Measurements from ENCODE around the gene GALNT7.
"Not testable (repeated sequence)": the region's sequence is repeated elsewhere in the genome, so short reads cannot be mapped to it uniquely, and the experiment has no call there.

The GALNT7 gene, protein sequence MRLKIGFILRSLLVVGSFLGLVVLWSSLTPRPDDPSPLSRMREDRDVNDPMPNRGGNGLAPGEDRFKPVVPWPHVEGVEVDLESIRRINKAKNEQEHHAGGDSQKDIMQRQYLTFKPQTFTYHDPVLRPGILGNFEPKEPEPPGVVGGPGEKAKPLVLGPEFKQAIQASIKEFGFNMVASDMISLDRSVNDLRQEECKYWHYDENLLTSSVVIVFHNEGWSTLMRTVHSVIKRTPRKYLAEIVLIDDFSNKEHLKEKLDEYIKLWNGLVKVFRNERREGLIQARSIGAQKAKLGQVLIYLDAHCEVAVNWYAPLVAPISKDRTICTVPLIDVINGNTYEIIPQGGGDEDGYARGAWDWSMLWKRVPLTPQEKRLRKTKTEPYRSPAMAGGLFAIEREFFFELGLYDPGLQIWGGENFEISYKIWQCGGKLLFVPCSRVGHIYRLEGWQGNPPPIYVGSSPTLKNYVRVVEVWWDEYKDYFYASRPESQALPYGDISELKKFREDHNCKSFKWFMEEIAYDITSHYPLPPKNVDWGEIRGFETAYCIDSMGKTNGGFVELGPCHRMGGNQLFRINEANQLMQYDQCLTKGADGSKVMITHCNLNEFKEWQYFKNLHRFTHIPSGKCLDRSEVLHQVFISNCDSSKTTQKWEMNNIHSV

DNA sequence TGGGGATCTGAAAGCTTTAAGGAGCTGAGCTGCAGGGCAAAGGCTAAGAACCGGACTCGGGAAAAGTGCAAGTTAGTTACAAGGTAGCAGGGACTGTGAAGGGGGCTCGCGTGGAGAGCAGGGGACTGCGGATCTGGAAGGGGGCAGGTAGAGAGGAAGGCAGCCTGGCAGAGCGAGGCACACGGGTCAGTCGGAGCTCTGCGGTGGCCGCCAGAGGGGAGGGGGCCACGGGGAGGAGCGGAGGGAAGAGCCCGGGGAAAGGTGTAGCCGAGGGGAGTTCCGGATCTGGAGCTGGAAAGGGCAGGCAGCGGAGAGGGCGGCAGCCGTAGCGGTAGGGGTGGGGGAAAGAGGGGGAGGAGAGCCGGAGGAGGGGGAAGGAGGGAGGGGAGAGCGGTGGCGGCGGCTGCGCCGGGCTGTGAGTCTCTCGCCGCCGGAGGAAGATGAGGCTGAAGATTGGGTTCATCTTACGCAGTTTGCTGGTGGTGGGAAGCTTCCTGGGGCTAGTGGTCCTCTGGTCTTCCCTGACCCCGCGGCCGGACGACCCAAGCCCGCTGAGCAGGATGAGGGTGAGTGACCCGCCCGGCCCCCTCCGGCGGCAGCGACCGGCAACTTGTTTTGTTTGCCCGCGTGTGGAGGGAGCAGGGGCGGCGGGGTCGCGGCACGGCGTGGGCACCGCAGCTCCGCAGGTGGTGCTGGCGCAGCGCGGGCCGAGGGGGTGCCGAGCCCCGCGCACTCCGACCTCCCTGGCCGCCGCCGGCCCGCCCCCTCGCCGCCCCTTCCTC lies at the start of gene GALNT7:
TSS of gene GALNT7 (plus strand) at position 416 of the 782 bp plus-strand sequence. CDS start at position 441, 25 bp downstream.
- POLR2A ChIA-PET = interaction anchor here (0.6 kb wide), 1 partner anchor 107 kb away, joined by 3 read pairs; no protein-coding TSS in a partner anchor
- CTCF ChIA-PET = interaction anchor here (0.6 to 2.9 kb wide), 9 partner anchors 9 to 149 kb away, joined by 3 to 10 read pairs (median 4); no protein-coding TSS in a partner anchor
- DNase-seq (ENCODE audit: extremely low spot score) = peak; percentile 82
- no peak for TF ChIP-seq CTCF (IDR thresholded peaks at IDR 0.05; ENCODE audit: control extremely low read depth, extremely low read depth, low read depth, missing control alignments)

GRCh38 chr4:173118819-173119218 lies 49.8 kb upstream of the GALNT7 start:
- POLR2A ChIA-PET; CTCF ChIA-PET; DNase-seq (ENCODE audit: extremely low spot score): not testable (repeated sequence)

DNA sequence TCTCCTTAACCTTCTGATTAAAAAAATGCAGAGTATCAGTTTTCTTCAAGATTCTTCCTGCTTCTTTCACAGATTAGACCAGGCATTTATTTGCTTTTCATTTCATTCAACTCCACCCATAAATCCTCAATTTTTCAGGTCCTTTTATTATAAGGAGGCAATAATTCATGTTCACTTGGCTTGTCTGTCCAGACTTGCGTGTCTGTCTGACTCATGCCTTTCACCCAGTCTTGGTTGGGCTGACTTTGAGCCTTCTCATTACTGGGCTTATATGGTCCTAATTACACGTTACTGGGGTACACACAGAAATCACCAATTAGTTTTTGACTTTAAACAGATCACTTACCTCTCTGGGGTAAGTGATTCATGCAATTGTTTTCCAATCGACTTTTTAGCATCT lies 48.8 kb upstream of the GALNT7 start:
- DNase-seq (ENCODE audit: extremely low spot score) = no peak
- ChIA-PET POLR2A (no interaction called here), CTCF (no interaction called here)
- TF ChIP-seq CTCF (IDR thresholded peaks at IDR 0.05; ENCODE audit: control extremely low read depth, extremely low read depth, low read depth, missing control alignments) = no peak

- peak; percentile 32 for DNase-seq (ENCODE audit: extremely low spot score)
- CTCF ChIA-PET = no interaction called here
- POLR2A ChIA-PET = no interaction called here
- TF ChIP-seq CTCF (IDR thresholded peaks at IDR 0.05; ENCODE audit: control extremely low read depth, extremely low read depth, low read depth, missing control alignments) = no peak
These were observed 47.5 kb upstream of the GALNT7 start for GRCh38 chr4:173121076-173121561.

DNA sequence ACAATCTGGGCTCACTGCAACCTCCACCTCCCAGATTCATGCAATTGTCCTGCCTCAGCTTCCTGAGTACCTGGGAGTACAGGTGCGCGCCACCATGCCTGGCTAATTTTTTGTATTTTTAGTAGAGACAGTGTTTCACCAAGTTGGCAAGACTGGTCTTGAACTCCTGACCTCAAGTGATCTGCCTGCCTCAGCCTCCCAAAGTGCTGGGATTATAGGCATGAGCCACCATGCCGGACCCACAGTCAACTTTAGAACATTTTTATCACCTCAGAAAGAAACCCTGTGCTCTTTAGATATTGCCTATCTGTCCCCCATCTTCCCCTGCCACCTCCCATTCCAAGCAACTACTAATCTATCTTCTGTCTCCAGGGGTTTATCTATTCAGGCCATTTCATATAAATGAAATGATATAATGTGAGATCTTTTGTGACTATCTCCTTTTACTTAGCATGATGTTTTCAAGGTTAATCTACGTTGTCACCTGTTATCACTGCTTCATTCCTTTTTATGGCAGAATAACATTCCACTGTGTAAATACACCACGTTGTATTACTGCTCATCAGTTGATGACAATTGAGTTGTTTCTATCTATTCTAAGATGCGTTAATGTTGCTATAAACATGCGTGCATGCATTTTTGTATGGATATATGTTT lies 44.3 kb upstream of the GALNT7 start:
- no peak for DNase-seq (ENCODE audit: extremely low spot score)
- no peak for TF ChIP-seq CTCF (IDR thresholded peaks at IDR 0.05; ENCODE audit: control extremely low read depth, extremely low read depth, low read depth, missing control alignments)
- POLR2A ChIA-PET = no interaction called here
- CTCF ChIA-PET = no interaction called here

- ChIA-PET CTCF (no interaction called here), POLR2A (no interaction called here)
- TF ChIP-seq CTCF (IDR thresholded peaks at IDR 0.05; ENCODE audit: control extremely low read depth, extremely low read depth, low read depth, missing control alignments) = no peak
- no peak for DNase-seq (ENCODE audit: extremely low spot score)
These were observed 43.3 kb upstream of the GALNT7 start for GRCh38 chr4:173125216-173125812.
